ENCODE data around the gene ARHGAP24. TPM values are rescaled to one million over a fixed set of nuclear protein-coding genes. Genes with fewer than 3 reads are reported as not detected.

The ARHGAP24 gene
- polyA plus RNA-seq, 1 of the 3 experiments (the other 2 are of a cell fraction), result 1.4 TPM

- Histone ChIP-seq H3K4me2 (peak overlapping the region; percentile 80), H3K4me3 (ENCODE audit: low read depth in 2 of 2, low read length in 1 of 2) (peak overlapping the region; percentile 43 to 44), H3K9me3 (no peaks in the 10 kb centered on the region), H3K27ac (ENCODE audit: low read depth in 2 of 2, low read length in 1 of 2) (peak overlapping the region in 1 of 2 experiments; percentile 70; a peak in 1 of 4 replicates), H3K4me1 (ENCODE audit: control insufficient read depth in 1 of 2, insufficient read depth in 2 of 2, low read depth in 1 of 2, low read length in 1 of 2) (peaks cover 7 to 17% of the 10 kb centered on the region in 2 experiments; a peak in 3 of 4 replicates), H3K27me3 (ENCODE audit: insufficient read depth) (no peaks in the 10 kb centered on the region), H3K36me3 (replicated peaks in 1 of 2; ENCODE audit: control insufficient read depth in 1 of 2, insufficient read depth in 2 of 2, low read length in 1 of 2) (no peaks in the 10 kb centered on the region), H3F3A (replicated peaks; ENCODE audit: insufficient read depth) (peaks cover 4% of the 10 kb centered on the region), H3K79me2 (ENCODE audit: insufficient read depth) (no peaks in the 10 kb centered on the region; the same call in 1 of the 2 replicates), H3K9me2 (no peaks in the 10 kb centered on the region), H4K20me1 (ENCODE audit: insufficient read depth) (no peaks in the 10 kb centered on the region), H2AFZ (ENCODE audit: low read depth) (peak overlapping the region; percentile 44; the same call in 1 of the 2 replicates), H3K9ac (peak overlapping the region; percentile 16; the same call in 1 of the 2 replicates)
- 37% methylated on average over 13 of the region's 13 CpGs for WGBS (ENCODE audit: low lambda C conversion rate)
- CTCF ChIA-PET, result interaction anchor here (0.6 to 4.6 kb wide), 3 partner anchors 15 to 140 kb away, joined by 3 to 28 read pairs (median 4); no protein-coding TSS in a partner anchor
- peak; percentile 14 for DNase-seq
- POLR2A ChIA-PET, result no interaction called here
- TF ChIP-seq TCF12 (IDR thresholded peaks at IDR 0.05), result no peak
- TF ChIP-seq RFX5 (IDR thresholded peaks at IDR 0.05; ENCODE audit: low read length), result no peak
- no peak for TF ChIP-seq CHD2 (IDR thresholded peaks at IDR 0.05; ENCODE audit: low read length, partially characterized antibody)
- no peak for TF ChIP-seq REST (IDR thresholded peaks at IDR 0.05; ENCODE audit: low read depth, low read length)
- TF ChIP-seq SIN3A (IDR thresholded peaks at IDR 0.05; ENCODE audit: borderline replicate concordance, low read depth, low read length), result no peak
- no peak for TF ChIP-seq PBX3 (IDR thresholded peaks at IDR 0.05)
- no peak for TF ChIP-seq MAX (IDR thresholded peaks at IDR 0.05; ENCODE audit: low read depth)
- no peak for TF ChIP-seq NRF1 (IDR thresholded peaks at IDR 0.05; ENCODE audit: low read depth, low read length)
- no peak for TF ChIP-seq NFIC (IDR thresholded peaks at IDR 0.05; ENCODE audit: borderline replicate concordance)
- no peak for TF ChIP-seq GATA2 (CRISPR knock-in tag; IDR thresholded peaks at IDR 0.05)
- no peak for TF ChIP-seq TEAD4 (IDR thresholded peaks at IDR 0.05; ENCODE audit: borderline replicate concordance, insufficient read depth)
Observed at GRCh38 chr4:85828027-85828890, 353.3 kb downstream of the ARHGAP24 start.

Measured in SK-N-SH (cell line).